NOMO-1 treated with DMSO at 0.1 percent for 48 hours (cell line): ENCODE data around the gene DENND1A.
"Not testable (repeated sequence)": the region's sequence is repeated elsewhere in the genome, so short reads cannot be mapped to it uniquely, and the experiment has no call there.

Experiments used
- DNase-seq: peaks from one replicate; lab custom pipeline; 2025; ENCODE audit not compliant: unreplicated experiment; lab: John Stamatoyannopoulos, UW

The DENND1A gene

DNA sequence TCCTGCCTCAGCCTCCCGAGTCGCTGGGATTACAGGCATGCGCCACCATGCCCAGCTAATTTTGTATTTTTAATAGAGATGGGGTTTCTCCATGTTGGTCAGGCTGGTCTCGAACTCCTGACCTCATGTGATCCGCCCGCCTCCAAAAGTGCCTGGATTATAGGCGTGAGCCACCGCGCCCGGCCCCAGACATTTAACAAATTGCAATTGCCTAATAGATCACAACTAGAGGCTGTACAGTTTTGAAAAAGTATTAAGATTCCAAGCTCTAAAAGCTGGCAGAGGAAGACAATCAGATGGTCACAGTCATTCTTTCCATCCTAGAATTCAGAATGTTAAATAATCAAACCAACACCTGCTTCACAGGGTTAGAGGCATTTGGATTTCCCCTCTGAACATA is 293.1 kb downstream of the DENND1A start:
- not testable (repeated sequence) for DNase-seq

- no peak for DNase-seq
Observed at GRCh38 chr9:123631862-123632261, 298.1 kb downstream of the DENND1A start.

DNA sequence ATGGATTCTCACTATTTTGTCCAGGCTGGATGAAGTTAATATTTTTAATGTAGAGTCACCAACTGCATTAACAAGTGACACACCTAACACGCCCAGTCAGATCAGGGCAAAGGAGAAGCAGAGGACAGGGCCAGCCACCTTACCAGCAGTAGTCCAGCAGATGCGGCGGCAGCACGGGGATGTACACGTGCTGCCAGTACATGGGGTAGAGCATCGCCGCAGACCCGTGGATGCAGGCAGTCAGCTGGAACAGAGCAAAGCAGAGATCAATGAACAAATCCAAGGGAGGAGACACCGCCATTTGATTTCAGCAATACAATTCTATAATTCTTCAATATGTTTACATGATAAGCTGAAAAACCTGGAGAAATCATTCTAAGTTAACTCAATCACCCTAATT is 299.7 kb downstream of the DENND1A start:
- DNase-seq: no peak

DNA sequence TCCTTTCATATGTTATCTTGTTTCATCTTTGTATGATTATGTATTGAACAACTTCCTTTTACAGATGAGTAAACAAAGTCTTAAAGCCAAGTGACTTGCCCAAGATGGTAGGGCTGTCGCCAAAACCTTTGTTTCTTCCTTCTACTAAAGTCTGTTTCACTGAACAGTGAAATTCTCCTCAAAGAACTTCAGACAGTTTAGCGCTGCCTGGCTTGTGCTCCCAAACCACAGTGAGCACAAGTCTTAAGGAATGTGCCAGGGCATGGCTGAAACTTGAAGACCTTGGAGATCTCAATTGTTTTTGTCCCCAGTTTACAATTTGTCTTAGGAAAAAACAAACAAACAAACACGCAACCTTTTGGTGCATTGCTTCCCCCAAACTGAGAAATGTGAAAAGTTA is 300.4 kb downstream of the DENND1A start:
- no peak for DNase-seq

GRCh38 chr9:123622711-123623241 is 307.1 kb downstream of the DENND1A start:
- no peak for DNase-seq

DNA sequence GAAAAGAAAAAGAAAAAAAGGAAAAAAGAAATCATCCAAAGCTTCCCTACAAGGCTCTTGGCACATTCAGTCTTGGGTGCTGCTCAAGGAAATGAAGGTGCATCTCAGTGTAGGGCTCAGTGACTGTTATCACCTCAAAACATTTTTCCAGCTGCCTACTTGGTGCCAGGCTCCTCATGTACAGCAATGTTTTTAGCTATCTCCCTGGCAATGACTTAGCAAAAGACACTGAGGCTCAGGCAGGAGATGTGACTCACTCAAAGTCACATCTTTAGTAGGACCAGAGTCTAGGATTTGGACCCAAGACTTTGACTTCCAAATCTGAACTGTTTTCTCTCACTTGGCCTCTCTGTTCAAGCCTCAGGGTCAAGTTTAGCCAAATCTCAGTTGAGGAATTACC is 309.7 kb downstream of the DENND1A start:
- no peak for DNase-seq

- no peak for DNase-seq
Observed at GRCh38 chr9:123617952-123618678, 311.8 kb downstream of the DENND1A start.

GRCh38 chr9:123617286-123617685 is 312.6 kb downstream of the DENND1A start:
- no peak for DNase-seq

GRCh38 chr9:123616707-123617106 is 313.2 kb downstream of the DENND1A start:
- DNase-seq: no peak

- no peak for DNase-seq
Observed at GRCh38 chr9:123615381-123615780, 314.5 kb downstream of the DENND1A start.

GRCh38 chr9:123614306-123615263 is 315.3 kb downstream of the DENND1A start:
- DNase-seq: no peak

- no peak for DNase-seq
Observed at GRCh38 chr9:123611226-123611625, 318.7 kb downstream of the DENND1A start.

DNA sequence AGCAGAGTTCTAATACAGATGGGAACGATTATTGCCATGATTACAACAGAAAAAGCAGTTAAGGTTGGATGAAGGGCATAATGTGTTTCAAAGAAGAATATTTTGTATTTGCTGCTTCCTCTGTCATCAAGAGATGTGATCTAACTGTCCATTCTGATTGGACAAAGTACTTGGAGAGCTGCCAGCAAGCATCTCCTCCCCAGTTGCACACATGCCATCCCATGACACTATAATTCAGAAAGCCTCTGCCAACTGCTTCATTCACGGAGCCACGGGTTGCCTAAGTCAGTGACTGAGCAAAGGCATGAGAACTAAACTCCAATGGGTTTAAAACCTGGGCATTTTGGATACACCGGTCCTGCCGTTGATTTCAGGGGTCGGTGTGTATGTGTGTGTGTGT is 320.1 kb downstream of the DENND1A start:
- no peak for DNase-seq

DNA sequence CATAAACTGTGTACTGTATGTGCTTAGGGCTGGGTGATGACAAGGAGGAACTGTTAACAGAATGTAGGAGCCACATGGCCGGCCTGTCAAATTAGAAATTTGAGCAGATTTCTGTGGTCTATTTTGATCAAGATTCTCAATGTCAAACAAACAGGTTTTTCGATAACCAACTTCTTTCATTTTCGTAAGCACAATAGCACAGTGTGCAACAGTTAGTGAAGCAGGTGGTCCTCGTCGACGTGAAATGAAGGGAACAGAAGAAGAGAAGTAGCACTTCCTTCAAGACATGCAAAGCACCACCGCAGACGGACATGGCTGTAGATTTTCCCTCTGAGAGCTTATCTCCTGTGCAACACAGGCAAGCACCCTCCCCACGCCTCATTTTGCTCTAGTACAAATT is 321.8 kb downstream of the DENND1A start:
- DNase-seq: no peak

DNA sequence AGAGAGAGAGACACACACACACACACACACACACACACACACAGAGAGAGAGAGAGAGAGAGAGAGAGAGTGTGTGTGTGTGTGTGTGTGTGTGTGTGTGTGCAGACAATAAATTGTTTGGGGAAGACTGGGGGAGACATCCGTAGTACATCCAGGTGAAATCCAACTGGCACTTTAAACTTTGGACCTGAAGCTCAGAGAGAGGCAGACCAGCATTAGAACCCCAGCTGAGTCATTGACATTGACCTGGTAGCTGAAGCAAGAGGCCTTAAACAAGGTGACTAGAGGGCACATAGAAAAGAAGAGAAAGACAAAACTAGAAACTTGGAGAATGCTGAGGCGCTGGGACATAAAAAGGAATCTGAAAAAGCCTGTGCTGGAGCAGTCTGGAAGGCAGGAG is 322.4 kb downstream of the DENND1A start:
- no peak for DNase-seq

DNA sequence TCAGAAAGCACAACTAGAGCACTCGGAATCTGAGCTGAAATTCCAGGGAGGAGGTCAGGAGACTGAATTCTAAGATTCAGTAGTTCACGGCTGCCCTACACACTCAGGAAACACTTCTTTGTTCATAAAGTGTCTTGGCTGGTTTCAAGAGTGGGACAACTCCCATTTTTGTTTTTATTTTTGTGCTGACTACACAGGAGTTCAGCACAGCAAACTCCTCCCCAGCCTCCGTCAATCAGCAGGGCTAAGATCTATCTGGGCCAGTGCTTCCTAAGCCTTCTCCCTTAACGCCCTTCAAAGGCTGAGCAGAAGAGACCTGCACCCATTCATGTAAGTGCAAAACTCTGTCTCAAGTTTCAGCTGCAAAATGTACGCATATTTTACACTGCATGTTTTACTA is 323.8 kb downstream of the DENND1A start:
- DNase-seq: no peak

DNA sequence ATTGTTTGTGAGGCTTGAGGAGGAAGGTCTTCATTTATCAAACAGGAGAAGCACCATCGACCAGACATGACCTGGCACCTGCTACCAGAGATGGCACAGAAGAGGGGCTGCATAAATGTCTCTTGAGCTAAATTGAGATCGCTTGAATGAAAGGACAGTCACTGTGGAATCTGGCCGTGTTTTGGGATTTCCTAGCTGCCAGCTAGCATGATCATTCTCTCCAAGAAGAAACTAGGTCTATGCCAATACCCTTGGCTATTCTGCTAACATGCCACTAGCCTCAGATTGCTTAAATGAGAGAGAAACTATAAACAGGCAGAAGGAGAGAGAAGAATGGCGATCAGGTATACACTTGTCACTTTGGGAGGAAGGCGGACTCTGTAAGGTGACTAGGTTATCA is 324.6 kb downstream of the DENND1A start:
- DNase-seq: no peak

DNA sequence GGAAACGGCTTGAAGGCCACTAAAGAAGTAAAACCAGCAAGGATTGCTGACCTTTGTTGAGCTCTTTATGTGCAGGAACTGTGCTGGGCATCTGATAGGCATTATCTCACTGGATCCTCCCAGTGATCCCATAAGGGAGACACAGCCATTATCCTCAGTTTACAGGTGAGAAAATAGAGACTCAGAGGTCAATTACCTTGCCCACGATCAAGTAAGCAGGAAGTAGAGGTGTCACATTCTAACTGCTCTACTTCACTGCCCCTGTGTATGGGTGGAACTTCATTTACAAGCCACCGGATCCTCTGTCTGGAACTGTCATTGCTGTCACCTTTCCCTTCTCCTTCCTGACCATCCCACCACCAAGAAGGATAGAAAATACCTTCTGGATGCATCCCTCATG is 325.1 kb downstream of the DENND1A start:
- no peak for DNase-seq

DNA sequence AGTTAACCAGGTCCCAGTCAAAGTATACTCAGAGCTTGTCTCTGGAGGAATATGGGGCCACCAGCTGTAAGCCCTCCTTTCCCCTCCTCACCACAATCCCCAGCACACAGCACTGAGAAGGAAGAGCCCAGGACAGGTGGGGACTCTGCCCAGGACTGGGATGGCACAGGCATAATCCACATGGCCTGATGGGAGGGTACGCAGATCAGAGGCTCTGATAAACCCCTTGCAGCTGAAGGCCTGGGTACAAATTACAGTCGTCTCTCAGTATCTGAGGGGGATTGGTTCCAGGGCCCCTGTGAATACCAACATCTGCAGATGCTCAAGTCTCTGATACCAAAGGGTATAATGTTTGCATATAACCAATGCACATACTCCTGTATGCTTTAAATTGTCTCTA is 328.1 kb downstream of the DENND1A start:
- DNase-seq: no peak

- no peak for DNase-seq
Observed at GRCh38 chr9:123599781-123600180, 330.1 kb downstream of the DENND1A start.

DNA sequence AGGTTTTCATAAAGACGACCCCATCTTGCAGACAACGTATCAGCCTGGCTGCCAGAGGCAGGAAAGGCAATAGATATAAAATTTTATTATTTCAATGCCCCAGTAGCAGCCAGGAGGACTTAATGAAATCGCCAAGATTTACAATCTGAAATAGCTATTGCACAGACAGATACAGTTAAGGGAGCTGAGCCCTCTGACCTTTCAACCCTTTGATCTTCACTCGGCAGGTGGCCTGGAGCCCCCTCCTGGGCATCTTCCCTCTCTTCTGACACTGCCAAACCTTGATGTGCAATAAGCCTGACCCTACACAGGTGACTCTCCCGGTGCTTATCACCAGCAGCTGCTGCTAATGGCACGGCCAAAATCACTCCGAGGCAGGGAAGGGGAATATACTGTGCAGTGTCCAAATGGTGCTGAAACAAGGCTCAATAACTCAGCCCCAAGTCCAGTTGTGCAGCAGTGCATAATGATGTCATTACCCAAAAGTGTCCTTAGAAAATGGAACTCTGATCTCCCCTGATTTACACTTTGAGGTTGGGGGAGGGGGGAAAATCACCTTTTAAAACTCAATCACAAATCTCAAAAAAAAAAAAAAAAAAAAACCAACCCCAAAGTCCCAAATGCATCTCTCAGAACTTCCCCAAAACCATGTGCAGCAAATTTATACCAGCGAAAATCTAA is 331.9 kb downstream of the DENND1A start:
- DNase-seq: no peak
